Fibroblast of peridontal ligament (primary cell): ENCODE measurements around the gene ZNF41.
"Not testable (repeated sequence)": the region's sequence is repeated elsewhere in the genome, so short reads cannot be mapped to it uniquely, and the experiment has no call there.

Experiments
- DNase-seq: peaks from one replicate; pipeline ENCODE4 v3.0.0-alpha.2; 2010; ENCODE audit errors: extremely low read depth

Gene ZNF41

GRCh38 chrX:47492133-47492532 is 9.1 kb upstream of the ZNF41 start:
- not testable (repeated sequence) for DNase-seq

GRCh38 chrX:47489507-47490275 is 6.7 kb upstream of the ZNF41 start:
- DNase-seq = no peak

- DNase-seq = no peak
Observed at GRCh38 chrX:47484885-47485284, 1.9 kb upstream of the ZNF41 start.

GRCh38 chrX:47483306-47484268 is 565 bp upstream of the ZNF41 start:
- DNase-seq = peak; percentile 36

- DNase-seq = no peak
Observed at GRCh38 chrX:47482065-47482511, 934 bp downstream of the ZNF41 start.

- no peak for DNase-seq
Observed at GRCh38 chrX:47481160-47481559, 1.9 kb downstream of the ZNF41 start.

GRCh38 chrX:47480576-47480975 is 2.4 kb downstream of the ZNF41 start:
- no peak for DNase-seq

- DNase-seq = no peak
Observed at GRCh38 chrX:47475476-47475875, 7.5 kb downstream of the ZNF41 start.

- DNase-seq = no peak
Observed at GRCh38 chrX:47467106-47467505, 15.9 kb downstream of the ZNF41 start.

GRCh38 chrX:47460561-47460960 is 22.5 kb downstream of the ZNF41 start:
- no peak for DNase-seq

- DNase-seq = no peak
Observed at GRCh38 chrX:47458528-47458927, 24.5 kb downstream of the ZNF41 start.

- no peak for DNase-seq
Observed at GRCh38 chrX:47456080-47456479, 26.9 kb downstream of the ZNF41 start.

GRCh38 chrX:47452112-47452511 is 30.9 kb downstream of the ZNF41 start:
- no peak for DNase-seq

- DNase-seq = no peak
Observed at GRCh38 chrX:47448165-47448806, 34.7 kb downstream of the ZNF41 start.

- DNase-seq = no peak
Observed at GRCh38 chrX:47447607-47448006, 35.4 kb downstream of the ZNF41 start.

- no peak for DNase-seq
Observed at GRCh38 chrX:47446971-47447370, 36.1 kb downstream of the ZNF41 start.

GRCh38 chrX:47446431-47446830 is 36.6 kb downstream of the ZNF41 start:
- DNase-seq = no peak

- DNase-seq = no peak
Observed at GRCh38 chrX:47430925-47431324, 52.1 kb downstream of the ZNF41 start.

- DNase-seq = no peak
Observed at GRCh38 chrX:47422444-47422843, 60.6 kb downstream of the ZNF41 start.

- no peak for DNase-seq
Observed at GRCh38 chrX:47420962-47421361, 62.1 kb downstream of the ZNF41 start.

- no peak for DNase-seq
Observed at GRCh38 chrX:47420265-47420664, 62.8 kb downstream of the ZNF41 start.

- no peak for DNase-seq
Observed at GRCh38 chrX:47413179-47413594, 69.8 kb downstream of the ZNF41 start.
